CD4-positive, alpha-beta T cell treated with Interleukin-17A for 4 hours (primary cell): Measurements from ENCODE around the gene GTPBP1.

ENCODE experiments used
- DNase-seq: peaks from one replicate; pipeline ENCODE4 v3.0.0-alpha.2; 2020; ENCODE audit warnings: mixed read lengths

The GTPBP1 gene

GRCh38 chr22:38704654-38705234, 1.0 kb upstream of the GTPBP1 start:
- no peak for DNase-seq

- peak; percentile 39 for DNase-seq
Measured at GRCh38 chr22:38706101-38706900, 557 bp downstream of the GTPBP1 start.

- no peak for DNase-seq
Measured at GRCh38 chr22:38706901-38707195, 1.1 kb downstream of the GTPBP1 start.

- DNase-seq, result no peak
Measured at GRCh38 chr22:38707346-38707745, 1.6 kb downstream of the GTPBP1 start.

GRCh38 chr22:38707984-38708383, 2.2 kb downstream of the GTPBP1 start:
- no peak for DNase-seq

- no peak for DNase-seq
Measured at GRCh38 chr22:38709306-38709705, 3.6 kb downstream of the GTPBP1 start.

GRCh38 chr22:38710351-38710750, 4.6 kb downstream of the GTPBP1 start:
- DNase-seq, result no peak

- no peak for DNase-seq
Measured at GRCh38 chr22:38710866-38711265, 5.1 kb downstream of the GTPBP1 start.

GRCh38 chr22:38712486-38713207, 6.9 kb downstream of the GTPBP1 start:
- no peak for DNase-seq

- no peak for DNase-seq
Measured at GRCh38 chr22:38713921-38714320, 8.2 kb downstream of the GTPBP1 start.

GRCh38 chr22:38715176-38715764, 9.5 kb downstream of the GTPBP1 start:
- DNase-seq, result no peak

GRCh38 chr22:38715852-38716251, 10.1 kb downstream of the GTPBP1 start:
- no peak for DNase-seq

GRCh38 chr22:38716271-38716670, 10.5 kb downstream of the GTPBP1 start:
- no peak for DNase-seq

- no peak for DNase-seq
Measured at GRCh38 chr22:38716826-38717225, 11.1 kb downstream of the GTPBP1 start.

- no peak for DNase-seq
Measured at GRCh38 chr22:38717244-38717643, 11.5 kb downstream of the GTPBP1 start.

GRCh38 chr22:38718414-38718813, 12.7 kb downstream of the GTPBP1 start:
- DNase-seq, result no peak

- DNase-seq, result no peak
Measured at GRCh38 chr22:38719196-38719595, 13.5 kb downstream of the GTPBP1 start.

GRCh38 chr22:38720350-38720749, 14.6 kb downstream of the GTPBP1 start:
- DNase-seq, result no peak

- no peak for DNase-seq
Measured at GRCh38 chr22:38721551-38721950, 15.8 kb downstream of the GTPBP1 start.

- DNase-seq, result no peak
Measured at GRCh38 chr22:38724176-38724575, 18.4 kb downstream of the GTPBP1 start.

- peak; percentile 54 for DNase-seq
Measured at GRCh38 chr22:38724926-38725571, 19.3 kb downstream of the GTPBP1 start.

- no peak for DNase-seq
Measured at GRCh38 chr22:38725900-38726655, 20.3 kb downstream of the GTPBP1 start.
